ENCODE data around the gene IRGQ.
"Not testable (repeated sequence)": the region's sequence is repeated elsewhere in the genome, so short reads cannot be mapped to it uniquely, and the experiment has no call there.

The IRGQ gene

DNA sequence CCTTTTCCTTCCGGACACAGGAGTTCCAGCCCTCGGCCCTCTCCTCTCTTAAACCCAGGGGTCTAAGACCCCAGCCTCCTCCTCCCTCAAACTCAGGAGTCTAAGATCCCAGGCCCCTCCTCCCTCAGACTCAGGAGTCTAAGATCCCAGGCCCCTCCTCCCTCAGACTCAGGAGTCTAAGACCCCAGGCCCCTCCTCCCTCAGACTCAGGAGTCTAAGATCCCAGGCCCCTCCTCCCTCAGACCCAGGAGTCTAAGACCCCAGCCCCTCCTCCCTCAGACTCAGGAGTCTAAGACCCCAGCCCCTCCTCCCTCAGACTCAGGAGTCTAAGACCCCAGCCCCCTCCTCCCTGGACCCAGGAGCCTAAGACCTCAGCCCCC is 39.6 kb upstream of the IRGQ start:
- H3K4me3 ChIP-seq (ENCODE audit: low read depth in 1 of 2, low read length in 2 of 2); H3K9ac ChIP-seq (ENCODE audit: low read length); H3K27ac ChIP-seq (ENCODE audit: low read depth, low read length): not testable (repeated sequence)

DNA sequence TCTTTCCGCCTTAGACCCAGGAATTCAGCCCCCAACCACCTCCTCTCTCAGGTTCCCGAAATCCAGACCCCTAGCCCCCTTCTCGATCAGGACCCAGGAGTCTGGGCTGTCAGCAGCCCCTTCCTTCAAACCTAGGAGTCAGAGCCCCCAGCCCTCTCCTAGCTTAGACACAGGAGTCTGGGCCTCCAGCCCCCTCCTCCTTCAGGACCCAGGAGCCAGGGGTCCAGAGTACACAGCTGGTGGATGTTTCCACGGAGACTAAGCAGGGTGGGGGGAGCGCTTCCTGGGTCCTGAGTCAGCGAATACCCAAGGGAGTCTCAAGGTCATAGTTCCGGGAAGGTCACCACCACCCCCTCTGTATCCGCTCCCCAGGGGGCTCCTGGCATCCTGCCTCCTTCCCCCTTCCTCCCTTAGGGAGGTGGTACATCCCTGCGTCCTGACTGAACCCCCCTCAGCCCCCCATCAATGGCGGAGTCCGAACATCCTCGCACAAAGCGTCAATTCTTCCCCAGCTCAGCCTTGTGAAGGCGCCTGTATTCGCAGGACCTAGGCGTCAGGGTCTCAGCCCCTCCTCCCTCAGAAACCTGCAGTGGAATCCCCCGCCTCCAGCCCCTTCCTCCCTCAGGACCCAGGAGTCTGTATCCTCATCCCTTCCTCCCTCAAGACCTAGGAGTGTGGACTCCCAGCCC is 39.1 kb upstream of the IRGQ start:
- no peak overlapping the region for H3K4me3 ChIP-seq (ENCODE audit: low read depth in 1 of 2, low read length in 2 of 2)
- no peaks in the 10 kb centered on the region for H3K36me3 ChIP-seq (ENCODE audit: insufficient read depth, low read length)
- no peaks in the 10 kb centered on the region for H3K27me3 ChIP-seq (ENCODE audit: control insufficient read depth in 1 of 2, insufficient read depth in 2 of 2, low read length in 2 of 2)
- peaks cover 4% of the 10 kb centered on the region for H3K4me1 ChIP-seq (ENCODE audit: insufficient read depth, low read length)
- H3K9me3 ChIP-seq (ENCODE audit: low read length): no peaks in the 10 kb centered on the region
- H3K9ac ChIP-seq (ENCODE audit: low read length): no peak overlapping the region
- no peak overlapping the region for H3K27ac ChIP-seq (ENCODE audit: low read depth, low read length)

More for the DNA sequence above, 39.6 kb upstream of the IRGQ start:
- H3K9me3 ChIP-seq (ENCODE audit: low read length); H3K27me3 ChIP-seq (ENCODE audit: control insufficient read depth in 1 of 2, insufficient read depth in 2 of 2, low read length in 2 of 2); H3K36me3 ChIP-seq (ENCODE audit: insufficient read depth, low read length); H3K4me1 ChIP-seq (ENCODE audit: insufficient read depth, low read length): not testable (repeated sequence)

DNA sequence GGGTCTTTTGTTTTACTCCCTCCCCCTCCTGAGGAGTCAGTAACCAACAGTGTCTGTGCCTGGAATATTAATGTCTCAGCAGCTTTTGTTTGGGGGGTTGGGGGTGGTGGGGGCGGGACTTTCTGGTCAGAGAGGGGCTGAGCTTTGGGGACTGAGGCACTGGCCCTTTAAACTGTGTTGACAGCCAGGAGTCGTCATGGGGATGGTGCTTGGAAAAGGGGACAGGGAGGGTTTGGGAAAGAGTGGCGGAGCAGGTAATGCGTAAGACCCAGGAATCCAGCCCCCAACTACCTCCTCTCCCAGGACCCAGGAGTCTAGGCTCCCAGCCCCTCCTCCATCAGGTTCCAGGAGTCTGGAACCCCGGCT is 38.6 kb upstream of the IRGQ start:
- Histone ChIP-seq H3K36me3 (ENCODE audit: insufficient read depth, low read length) (no peaks in the 10 kb centered on the region), H3K4me1 (ENCODE audit: insufficient read depth, low read length) (peaks cover 4% of the 10 kb centered on the region), H3K4me3 (ENCODE audit: low read depth in 1 of 2, low read length in 2 of 2) (no peak overlapping the region), H3K9ac (ENCODE audit: low read length) (no peak overlapping the region), H3K27ac (ENCODE audit: low read depth, low read length) (no peak overlapping the region), H3K27me3 (ENCODE audit: control insufficient read depth in 1 of 2, insufficient read depth in 2 of 2, low read length in 2 of 2) (no peaks in the 10 kb centered on the region), H3K9me3 (ENCODE audit: low read length) (no peaks in the 10 kb centered on the region)

DNA sequence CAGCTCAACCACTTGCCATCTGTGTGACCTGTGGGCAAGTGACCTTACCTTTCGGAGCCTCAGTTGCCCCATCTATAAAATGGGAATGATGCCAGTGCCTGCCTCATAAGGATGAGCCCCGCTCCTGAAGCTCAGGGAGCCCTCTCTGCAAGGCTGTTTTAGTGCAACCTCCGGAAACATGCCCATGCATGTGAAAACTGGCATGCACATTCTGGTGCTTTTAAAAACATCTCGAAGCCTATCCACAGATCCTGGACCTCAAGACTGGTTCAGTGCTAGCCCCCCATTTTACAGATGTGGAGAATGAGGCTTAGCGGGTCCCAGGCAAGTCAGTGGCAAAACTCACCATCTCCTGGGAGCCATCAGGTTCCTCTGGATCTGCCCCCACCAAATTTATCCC is 38.1 kb upstream of the IRGQ start:
- H3K4me3 ChIP-seq (ENCODE audit: low read depth in 1 of 2, low read length in 2 of 2): no peak overlapping the region
- no peaks in the 10 kb centered on the region for H3K9me3 ChIP-seq (ENCODE audit: low read length)
- no peak overlapping the region for H3K9ac ChIP-seq (ENCODE audit: low read length)
- peaks cover 3% of the 10 kb centered on the region for H3K4me1 ChIP-seq (ENCODE audit: insufficient read depth, low read length)
- H3K27me3 ChIP-seq (ENCODE audit: control insufficient read depth in 1 of 2, insufficient read depth in 2 of 2, low read length in 2 of 2): no peaks in the 10 kb centered on the region
- no peaks in the 10 kb centered on the region for H3K36me3 ChIP-seq (ENCODE audit: insufficient read depth, low read length)
- no peak overlapping the region for H3K27ac ChIP-seq (ENCODE audit: low read depth, low read length)

DNA sequence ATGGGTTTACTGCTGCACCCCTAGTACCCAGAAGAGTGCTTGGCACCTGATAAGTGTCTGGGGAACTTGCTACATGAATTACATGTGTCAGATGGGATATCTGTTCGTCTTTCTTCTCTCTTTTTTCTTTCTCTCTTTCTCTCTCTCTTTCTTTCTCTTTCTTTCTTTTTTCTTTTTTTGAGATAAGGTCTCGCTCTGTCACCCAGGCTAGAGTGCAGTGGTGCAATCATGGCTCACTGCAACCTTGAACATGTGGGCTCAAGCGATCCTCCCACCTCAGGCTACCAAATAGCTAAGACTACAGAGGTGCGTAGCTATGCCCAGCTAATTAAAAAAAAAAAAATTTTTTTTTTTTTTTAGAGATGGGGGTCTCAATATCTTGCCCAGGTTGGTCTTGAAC is 37.6 kb upstream of the IRGQ start:
- Histone ChIP-seq H3K27me3 (ENCODE audit: control insufficient read depth in 1 of 2, insufficient read depth in 2 of 2, low read length in 2 of 2) (no peaks in the 10 kb centered on the region), H3K9me3 (ENCODE audit: low read length) (no peaks in the 10 kb centered on the region), H3K9ac (ENCODE audit: low read length) (no peak overlapping the region), H3K4me3 (ENCODE audit: low read depth in 1 of 2, low read length in 2 of 2) (no peak overlapping the region), H3K36me3 (ENCODE audit: insufficient read depth, low read length) (no peaks in the 10 kb centered on the region), H3K4me1 (ENCODE audit: insufficient read depth, low read length) (no peaks in the 10 kb centered on the region), H3K27ac (ENCODE audit: low read depth, low read length) (no peak overlapping the region)

DNA sequence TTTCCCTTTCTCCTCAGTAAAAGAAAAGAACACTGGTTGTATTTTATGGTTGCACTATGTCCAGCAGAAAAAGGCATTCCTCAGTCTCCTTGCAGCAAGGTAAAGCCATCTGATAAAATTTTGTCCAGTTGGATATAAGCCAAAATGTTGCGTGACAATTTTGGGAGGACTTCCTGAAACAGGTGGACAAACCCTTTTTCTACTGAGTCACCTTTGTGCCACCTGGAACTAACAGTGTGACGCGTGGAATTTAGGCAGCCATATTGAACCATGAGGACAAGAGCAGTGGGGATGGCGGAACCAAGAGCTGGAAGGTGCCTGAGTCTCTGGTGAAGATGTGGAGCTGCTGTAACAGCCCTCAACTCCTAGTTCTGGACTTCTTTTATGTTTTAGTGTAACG is 35.6 kb upstream of the IRGQ start:
- Histone ChIP-seq H3K9ac (ENCODE audit: low read length) (no peak overlapping the region), H3K27ac (ENCODE audit: low read depth, low read length) (no peak overlapping the region), H3K4me3 (ENCODE audit: low read depth in 1 of 2, low read length in 2 of 2) (no peak overlapping the region), H3K27me3 (ENCODE audit: control insufficient read depth in 1 of 2, insufficient read depth in 2 of 2, low read length in 2 of 2) (no peaks in the 10 kb centered on the region), H3K36me3 (ENCODE audit: insufficient read depth, low read length) (no peaks in the 10 kb centered on the region), H3K9me3 (ENCODE audit: low read length) (no peaks in the 10 kb centered on the region), H3K4me1 (ENCODE audit: insufficient read depth, low read length) (no peaks in the 10 kb centered on the region)

DNA sequence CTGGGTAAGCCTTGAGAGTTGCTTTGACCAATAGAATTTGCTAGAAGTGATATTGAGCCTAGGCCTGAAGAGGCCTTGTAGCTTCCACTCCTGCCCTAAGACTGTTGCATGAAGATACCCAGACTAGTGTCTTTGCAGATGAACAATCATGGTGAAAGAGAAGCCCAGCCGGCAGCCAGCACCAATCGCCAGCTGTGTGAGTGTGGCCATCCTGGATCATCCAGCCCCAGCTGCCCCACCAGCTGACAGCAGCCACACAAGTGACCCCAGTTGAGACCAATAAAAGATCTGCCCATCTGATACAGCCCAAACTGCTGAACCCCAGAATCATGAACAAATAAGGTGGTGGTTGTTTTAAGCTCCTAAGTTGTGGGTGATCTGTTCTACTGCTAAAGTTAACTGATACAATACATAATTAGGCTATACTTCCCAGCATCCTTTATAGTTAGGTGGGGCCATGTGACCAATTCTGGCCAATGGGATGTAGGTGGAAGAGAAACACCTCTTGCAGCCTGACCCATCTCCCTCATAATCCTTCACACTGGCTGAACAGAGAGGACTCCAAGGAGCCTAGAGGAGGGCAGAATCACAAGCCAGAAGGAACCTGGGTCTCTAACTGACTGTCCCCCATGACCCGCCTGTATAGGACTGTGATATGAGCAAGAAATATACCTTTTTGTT is 32.9 kb upstream of the IRGQ start:
- Histone ChIP-seq H3K4me3 (ENCODE audit: low read depth in 1 of 2, low read length in 2 of 2) (no peak overlapping the region), H3K4me1 (ENCODE audit: insufficient read depth, low read length) (no peaks in the 10 kb centered on the region), H3K9ac (ENCODE audit: low read length) (no peak overlapping the region), H3K36me3 (ENCODE audit: insufficient read depth, low read length) (no peaks in the 10 kb centered on the region), H3K27ac (ENCODE audit: low read depth, low read length) (no peak overlapping the region), H3K27me3 (ENCODE audit: control insufficient read depth in 1 of 2, insufficient read depth in 2 of 2, low read length in 2 of 2) (no peaks in the 10 kb centered on the region), H3K9me3 (ENCODE audit: low read length) (no peaks in the 10 kb centered on the region)

DNA sequence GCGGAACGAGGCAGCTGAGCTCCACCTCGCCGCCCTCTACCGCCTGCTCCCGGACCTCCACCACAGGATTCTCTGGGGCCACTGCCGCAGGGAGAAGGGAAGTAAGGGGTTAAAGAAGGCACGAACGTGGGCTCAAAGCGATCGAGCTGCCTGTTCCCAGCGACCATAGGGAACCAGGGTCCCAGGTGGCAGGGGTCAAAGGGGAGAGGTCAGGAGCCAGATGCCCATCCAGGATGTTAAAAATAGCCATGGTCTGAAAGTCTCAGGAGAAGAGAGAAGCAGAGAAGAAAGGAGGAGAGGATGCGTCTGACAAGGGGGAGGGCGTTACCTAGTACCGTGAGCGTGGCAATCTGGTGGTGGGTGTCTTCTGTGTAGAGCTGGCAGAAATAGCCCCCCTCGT is 30.9 kb upstream of the IRGQ start:
- Histone ChIP-seq H3K4me3 (ENCODE audit: low read depth in 1 of 2, low read length in 2 of 2) (no peak overlapping the region), H3K27me3 (ENCODE audit: control insufficient read depth in 1 of 2, insufficient read depth in 2 of 2, low read length in 2 of 2) (no peaks in the 10 kb centered on the region), H3K4me1 (ENCODE audit: insufficient read depth, low read length) (no peaks in the 10 kb centered on the region), H3K9ac (ENCODE audit: low read length) (no peak overlapping the region), H3K27ac (ENCODE audit: low read depth, low read length) (no peak overlapping the region), H3K9me3 (ENCODE audit: low read length) (no peaks in the 10 kb centered on the region), H3K36me3 (ENCODE audit: insufficient read depth, low read length) (no peaks in the 10 kb centered on the region)

DNA sequence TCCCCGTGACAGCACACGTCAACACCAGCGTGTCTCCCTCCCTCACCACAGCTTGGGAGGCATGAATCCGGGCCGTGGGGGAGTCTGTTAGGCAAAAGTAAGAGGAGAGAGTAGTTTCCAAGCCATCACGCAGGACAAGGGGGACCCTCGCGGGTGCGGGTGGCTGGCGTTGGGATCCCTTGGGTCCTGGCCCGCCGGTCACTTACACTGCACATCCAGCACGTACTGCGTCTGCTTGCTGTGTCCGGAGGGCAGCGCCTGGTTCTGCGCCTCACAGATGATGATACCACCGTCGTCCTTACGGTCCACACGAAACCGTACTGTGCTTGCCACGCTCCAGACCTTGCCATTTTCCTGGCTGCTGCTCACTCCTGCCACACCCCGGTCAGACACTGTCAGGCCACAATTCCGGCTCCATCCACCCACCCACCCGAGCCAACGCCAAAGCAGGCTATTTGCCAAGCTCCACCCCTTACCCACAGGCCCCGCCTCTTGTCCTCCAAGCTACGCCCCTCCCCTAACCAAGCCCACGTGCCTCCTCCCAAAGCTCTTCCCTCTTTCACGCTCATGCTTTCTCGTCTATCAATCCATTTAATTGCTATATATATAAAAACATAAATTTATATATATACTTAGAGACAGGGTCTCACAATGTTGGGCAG is 30.1 kb upstream of the IRGQ start:
- Histone ChIP-seq H3K27ac (ENCODE audit: low read depth, low read length) (no peak overlapping the region), H3K9ac (ENCODE audit: low read length) (no peak overlapping the region)

DNA sequence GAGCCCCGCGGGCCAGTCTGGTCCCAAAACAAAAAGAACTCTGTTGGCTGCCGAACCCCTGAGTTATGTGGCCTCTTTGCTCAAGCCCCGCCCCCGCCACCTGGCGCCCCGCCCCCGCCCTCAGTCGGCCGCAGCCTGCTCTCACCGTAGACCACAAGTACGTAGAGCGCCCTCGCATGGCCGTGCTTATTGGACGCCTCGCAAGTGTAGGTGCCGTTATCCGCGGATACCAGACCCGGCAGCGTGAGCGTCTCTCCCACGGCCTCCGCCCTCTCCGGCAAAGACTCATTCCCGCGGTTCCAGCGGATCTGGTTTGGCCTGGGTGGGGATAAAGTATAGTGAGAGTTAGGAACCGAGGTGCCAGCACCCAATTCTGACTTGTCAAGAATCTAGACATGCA is 29.0 kb upstream of the IRGQ start:
- peaks cover 10% of the 10 kb centered on the region for H3K4me1 ChIP-seq (ENCODE audit: insufficient read depth, low read length)
- no peak overlapping the region for H3K27ac ChIP-seq (ENCODE audit: low read depth, low read length)
- no peak overlapping the region for H3K9ac ChIP-seq (ENCODE audit: low read length)
- H3K36me3 ChIP-seq (ENCODE audit: insufficient read depth, low read length): no peaks in the 10 kb centered on the region
- H3K9me3 ChIP-seq (ENCODE audit: low read length): no peaks in the 10 kb centered on the region
- H3K4me3 ChIP-seq (ENCODE audit: low read depth in 1 of 2, low read length in 2 of 2): no peak overlapping the region
- H3K27me3 ChIP-seq (ENCODE audit: control insufficient read depth in 1 of 2, insufficient read depth in 2 of 2, low read length in 2 of 2): no peaks in the 10 kb centered on the region

More for the DNA sequence above, 30.1 kb upstream of the IRGQ start:
- H3K27me3 ChIP-seq (ENCODE audit: control insufficient read depth in 1 of 2, insufficient read depth in 2 of 2, low read length in 2 of 2): no peaks in the 10 kb centered on the region
- H3K4me1 ChIP-seq (ENCODE audit: insufficient read depth, low read length): no peaks in the 10 kb centered on the region
- no peak overlapping the region for H3K4me3 ChIP-seq (ENCODE audit: low read depth in 1 of 2, low read length in 2 of 2)
- H3K36me3 ChIP-seq (ENCODE audit: insufficient read depth, low read length): no peaks in the 10 kb centered on the region
- no peaks in the 10 kb centered on the region for H3K9me3 ChIP-seq (ENCODE audit: low read length)

DNA sequence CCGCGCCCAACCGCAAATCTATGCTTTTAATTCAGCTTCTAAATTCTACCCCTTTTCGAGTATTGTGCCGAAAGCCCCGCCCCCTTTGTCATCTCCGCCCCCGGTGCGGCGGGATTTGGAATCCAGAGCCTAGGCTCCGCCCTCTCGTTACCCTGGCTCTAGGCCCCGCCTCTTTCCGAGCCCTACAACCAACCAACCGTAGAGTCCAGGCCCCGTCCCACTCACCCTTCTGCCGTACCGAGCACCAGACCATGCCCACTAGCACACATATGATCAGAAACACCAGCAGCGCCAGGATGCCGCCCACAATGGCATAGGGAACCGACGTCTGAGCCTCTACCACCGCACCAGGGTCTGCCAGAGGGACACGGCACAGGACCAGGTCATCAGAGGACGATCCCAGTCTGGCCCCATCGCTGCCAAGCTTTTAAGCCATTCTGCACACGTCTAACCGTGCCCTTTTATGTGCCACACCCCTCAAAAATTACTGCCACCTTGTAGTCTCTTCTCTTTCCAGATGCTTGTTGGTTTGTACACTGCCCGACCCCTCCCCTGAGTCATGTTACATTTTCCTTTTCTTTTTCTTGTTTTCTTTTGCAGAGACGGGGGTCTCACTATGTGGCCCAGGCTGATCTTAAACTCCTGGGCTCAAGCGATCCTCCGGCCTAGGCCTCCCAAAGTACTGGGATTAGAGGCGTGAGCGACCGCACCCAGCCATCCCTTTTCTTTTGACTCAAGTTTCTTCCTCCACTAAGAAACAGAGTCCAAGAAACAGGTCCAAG is 28.1 kb upstream of the IRGQ start:
- Histone ChIP-seq H3K4me1 (ENCODE audit: insufficient read depth, low read length) (peaks cover 10% of the 10 kb centered on the region), H3K27me3 (ENCODE audit: control insufficient read depth in 1 of 2, insufficient read depth in 2 of 2, low read length in 2 of 2) (no peaks in the 10 kb centered on the region), H3K9ac (ENCODE audit: low read length) (no peak overlapping the region), H3K9me3 (ENCODE audit: low read length) (no peaks in the 10 kb centered on the region), H3K27ac (ENCODE audit: low read depth, low read length) (no peak overlapping the region), H3K4me3 (ENCODE audit: low read depth in 1 of 2, low read length in 2 of 2) (no peak overlapping the region), H3K36me3 (ENCODE audit: insufficient read depth, low read length) (no peaks in the 10 kb centered on the region)
